ENCODE results near the gene AMOTL2. TPM values are rescaled to one million over a fixed set of nuclear protein-coding genes. Genes with fewer than 3 reads are reported as not detected.

Gene AMOTL2
- total RNA-seq, 1 experiment from 2014 or later = 30.9 TPM

- Histone ChIP-seq H2AFZ (ENCODE audit: low read length) (no peak overlapping the region), H2AK5ac (ENCODE audit: insufficient read length, low read length) (no peak overlapping the region), H3K18ac (ENCODE audit: insufficient read length, low read depth, low read length) (no peak overlapping the region), H4K5ac (ENCODE audit: insufficient read length, low read depth, low read length) (no peak overlapping the region), H3K79me2 (ENCODE audit: insufficient read depth, low read length) (no peaks in the 10 kb centered on the region), H3K14ac (ENCODE audit: insufficient read depth, low read length) (0 out of 2 replicates have a peak overlapping the region, but pooled peaks have one; percentile 42), H4K8ac (replicated peaks; ENCODE audit: insufficient read length, low read depth, low read length) (no peak overlapping the region), H3K9ac (ENCODE audit: extremely low read depth, insufficient read length, low read length) (no peak overlapping the region), H3K4me2 (ENCODE audit: insufficient read depth, insufficient read length, low read length) (no peak overlapping the region), H3K27me3 (ENCODE audit: insufficient read depth, low read length) (no peaks in the 10 kb centered on the region), H4K91ac (ENCODE audit: insufficient read length, low read depth, low read length) (no peak overlapping the region), H3K9me3 (ENCODE audit: control insufficient read depth, low read depth, low read length) (no peaks in the 10 kb centered on the region), H3K56ac (ENCODE audit: insufficient read length, low read depth, low read length) (no peak overlapping the region), H2BK5ac (ENCODE audit: insufficient read length, low read length) (no peak overlapping the region), H2BK15ac (ENCODE audit: low read depth, low read length) (no peak overlapping the region; the same call in 1 of the 2 replicates), H3T11ph (ENCODE audit: low read length) (no peak overlapping the region), H2BK120ac (ENCODE audit: low read depth, low read length, poor library complexity, severe bottlenecking) (no peak overlapping the region), H3K4me1 (ENCODE audit: insufficient read depth, low read length) (peaks cover 34% of the 10 kb centered on the region; the same call in 1 of the 2 replicates), H2BK12ac (ENCODE audit: insufficient read length, low read depth, low read length) (no peak overlapping the region), H4K20me1 (ENCODE audit: control insufficient read depth, insufficient read depth, insufficient read length) (no peaks in the 10 kb centered on the region), H3K23me2 (ENCODE audit: insufficient read length, low read depth, low read length, poor library complexity, severe bottlenecking) (no peaks in the 10 kb centered on the region), H3K4ac (ENCODE audit: low read depth, low read length) (no peak overlapping the region), H2BK20ac (ENCODE audit: low read depth, low read length, poor library complexity, severe bottlenecking) (no peak overlapping the region), H3K27ac (ENCODE audit: insufficient read length, low read depth, low read length) (no peak overlapping the region), H3K79me1 (ENCODE audit: insufficient read depth, low read depth, low read length, poor library complexity, severe bottlenecking) (no peaks in the 10 kb centered on the region), H3K23ac (ENCODE audit: insufficient read length, low read depth, low read length) (no peak overlapping the region)
- H3K27me3 Mint-ChIP-seq (ENCODE audit: low read depth) = peaks cover 5% of the 10 kb centered on the region
- WGBS (ENCODE audit: extremely low coverage, insufficient read length, low lambda C conversion rate) = no CpG with 5 or more reads among the region's 6 CpGs
- TF ChIP-seq, protein P1, sequence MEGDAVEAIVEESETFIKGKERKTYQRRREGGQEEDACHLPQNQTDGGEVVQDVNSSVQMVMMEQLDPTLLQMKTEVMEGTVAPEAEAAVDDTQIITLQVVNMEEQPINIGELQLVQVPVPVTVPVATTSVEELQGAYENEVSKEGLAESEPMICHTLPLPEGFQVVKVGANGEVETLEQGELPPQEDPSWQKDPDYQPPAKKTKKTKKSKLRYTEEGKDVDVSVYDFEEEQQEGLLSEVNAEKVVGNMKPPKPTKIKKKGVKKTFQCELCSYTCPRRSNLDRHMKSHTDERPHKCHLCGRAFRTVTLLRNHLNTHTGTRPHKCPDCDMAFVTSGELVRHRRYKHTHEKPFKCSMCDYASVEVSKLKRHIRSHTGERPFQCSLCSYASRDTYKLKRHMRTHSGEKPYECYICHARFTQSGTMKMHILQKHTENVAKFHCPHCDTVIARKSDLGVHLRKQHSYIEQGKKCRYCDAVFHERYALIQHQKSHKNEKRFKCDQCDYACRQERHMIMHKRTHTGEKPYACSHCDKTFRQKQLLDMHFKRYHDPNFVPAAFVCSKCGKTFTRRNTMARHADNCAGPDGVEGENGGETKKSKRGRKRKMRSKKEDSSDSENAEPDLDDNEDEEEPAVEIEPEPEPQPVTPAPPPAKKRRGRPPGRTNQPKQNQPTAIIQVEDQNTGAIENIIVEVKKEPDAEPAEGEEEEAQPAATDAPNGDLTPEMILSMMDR (conservative IDR thresholded peaks at IDR 0.05) = no peak
- no peaks in the 10 kb centered on the region for H3K9me3 Mint-ChIP-seq
- H3K4me1 Mint-ChIP-seq = peaks cover 59 to 63% of the 10 kb centered on the region in 2 experiments
- no peak overlapping the region for H3K4me3 Mint-ChIP-seq
- H3K36me3 Mint-ChIP-seq (ENCODE audit: insufficient read depth in 1 of 3, low read depth in 3 of 3) = no peaks in the 10 kb centered on the region
- peak; percentile 24 for DNase-seq
- H3K27ac Mint-ChIP-seq = peak overlapping the region in 1 of 3 experiments; percentile 37; a peak in 1 of 7 replicates
Observed at GRCh38 chr3:134332344-134332743, 41.9 kb downstream of the AMOTL2 start.

Data from H9 (cell line).